GM21528 (cell line): ENCODE measurements around the gene ATRNL1.
A peak's percentile ranks its signal among the peaks of the same experiment; 100 is the strongest.
"Not testable (repeated sequence)": the region's sequence is repeated elsewhere in the genome, so short reads cannot be mapped to it uniquely, and the experiment has no call there.

Experiments
- ATAC-seq: cut with Tn5 transposase; IDR thresholded peaks from one replicate; pipeline ENCODE4 v1.9.1; 2021; ENCODE audit warnings: mild to moderate bottlenecking, moderate library complexity; ENCODE audit not compliant: unreplicated experiment, low FRiP score

ATRNL1 gene

DNA sequence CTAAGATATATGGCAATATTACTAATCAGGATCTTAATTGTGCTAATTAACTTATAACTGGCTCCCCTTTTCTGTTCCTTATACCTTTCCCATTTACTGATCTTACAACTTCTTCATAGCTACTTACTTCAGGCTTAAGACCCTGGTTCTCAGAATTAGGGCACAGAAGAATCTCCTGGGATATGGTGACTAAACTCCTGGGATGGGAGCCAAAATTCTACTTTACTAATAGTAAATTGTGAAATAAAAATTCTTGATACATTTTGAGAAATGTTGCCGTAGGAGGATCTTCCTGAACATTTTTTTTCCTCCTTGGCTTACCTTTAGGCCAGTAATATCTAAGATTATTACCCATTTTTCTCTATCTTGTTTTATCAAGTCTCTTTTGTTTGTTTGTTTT, 309.5 kb downstream of the ATRNL1 start:
- no peak for ATAC-seq

DNA sequence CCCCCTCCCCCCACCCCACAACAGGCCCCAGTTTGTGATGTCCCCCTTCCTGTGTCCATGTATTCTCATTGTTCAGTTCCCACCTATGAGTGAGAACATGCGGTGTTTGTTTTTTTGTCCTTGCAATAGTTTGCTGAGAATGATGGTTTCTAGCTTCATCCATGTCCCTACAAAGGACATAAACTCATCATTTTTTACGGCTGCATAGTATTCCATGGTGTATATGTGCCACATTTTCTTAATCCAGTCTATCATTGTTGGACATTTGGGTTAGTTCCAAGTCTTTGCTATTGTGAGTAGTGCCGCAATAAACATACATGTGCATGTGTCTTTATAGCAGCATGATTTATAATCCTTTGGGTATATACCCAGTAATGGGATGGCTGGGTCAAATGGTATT, 312.7 kb downstream of the ATRNL1 start:
- not testable (repeated sequence) for ATAC-seq

DNA sequence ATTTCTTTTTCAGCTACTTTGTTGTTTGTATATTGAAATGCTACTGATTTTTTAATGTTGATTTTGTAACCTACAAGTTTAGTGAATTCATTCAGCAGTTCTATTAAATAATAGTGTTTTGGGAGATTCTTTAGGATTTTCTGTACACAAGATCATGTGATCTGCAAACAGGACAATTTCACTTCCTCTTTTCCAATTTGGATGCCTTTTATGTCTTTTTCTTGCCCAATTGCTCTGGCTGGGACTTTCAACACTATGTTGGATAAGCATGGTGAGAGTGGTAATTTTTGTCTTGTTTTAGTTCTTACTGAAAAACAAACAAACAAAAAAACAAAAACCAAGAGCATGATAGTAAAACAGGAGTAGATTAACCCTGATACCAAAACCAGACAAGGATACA, 316.2 kb downstream of the ATRNL1 start:
- ATAC-seq = no peak

DNA sequence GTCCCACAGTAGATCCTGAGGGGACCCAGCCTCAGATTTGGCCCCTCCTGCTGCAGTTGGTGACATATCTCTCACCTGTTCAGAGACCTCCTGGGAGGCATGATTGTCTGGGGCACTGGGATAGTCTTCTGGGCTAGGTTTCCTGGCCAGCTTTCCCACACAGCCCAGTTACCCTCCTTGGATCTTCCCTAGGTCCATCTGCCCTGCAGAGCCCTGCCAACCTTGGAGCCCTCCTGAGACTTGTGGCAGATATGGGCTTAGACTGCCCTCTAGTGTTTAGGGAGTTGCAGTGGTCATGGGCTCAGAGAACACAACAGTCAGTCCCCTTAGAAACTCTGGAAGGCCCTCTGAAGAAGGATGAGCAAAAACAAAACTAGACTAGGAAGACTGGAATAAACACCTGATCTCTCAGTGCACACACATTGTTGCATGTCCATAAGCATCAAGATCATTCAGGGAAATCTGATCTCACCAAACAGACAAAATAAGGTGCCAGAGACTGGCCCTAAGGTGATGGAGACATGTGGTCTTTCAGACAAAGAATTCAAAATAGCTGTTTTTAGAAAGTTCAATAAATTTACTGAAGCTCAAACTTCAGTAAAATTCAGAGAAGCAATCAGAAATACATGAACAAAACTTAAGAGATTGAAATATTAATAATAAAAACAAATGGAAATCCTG, 324.6 kb downstream of the ATRNL1 start:
- peak; percentile 92 for ATAC-seq

DNA sequence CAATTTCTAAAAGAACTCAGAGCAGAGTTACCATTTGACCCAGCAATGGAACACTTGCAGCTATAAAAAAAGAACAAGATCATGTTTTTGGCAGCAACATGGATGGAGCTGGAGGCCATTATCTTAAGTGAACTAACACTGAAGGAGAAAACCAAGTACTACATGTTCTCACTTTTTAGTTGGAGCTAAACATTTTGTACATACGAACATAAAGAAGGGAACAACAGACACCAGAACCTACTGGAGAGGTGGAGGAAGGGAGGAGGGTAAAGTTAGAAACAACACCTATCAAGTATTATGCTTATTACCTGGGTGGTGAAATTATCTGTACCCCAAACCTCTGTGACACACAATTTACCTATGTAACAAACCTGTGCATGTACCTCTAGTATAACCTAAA, 329.5 kb downstream of the ATRNL1 start:
- no peak for ATAC-seq

DNA sequence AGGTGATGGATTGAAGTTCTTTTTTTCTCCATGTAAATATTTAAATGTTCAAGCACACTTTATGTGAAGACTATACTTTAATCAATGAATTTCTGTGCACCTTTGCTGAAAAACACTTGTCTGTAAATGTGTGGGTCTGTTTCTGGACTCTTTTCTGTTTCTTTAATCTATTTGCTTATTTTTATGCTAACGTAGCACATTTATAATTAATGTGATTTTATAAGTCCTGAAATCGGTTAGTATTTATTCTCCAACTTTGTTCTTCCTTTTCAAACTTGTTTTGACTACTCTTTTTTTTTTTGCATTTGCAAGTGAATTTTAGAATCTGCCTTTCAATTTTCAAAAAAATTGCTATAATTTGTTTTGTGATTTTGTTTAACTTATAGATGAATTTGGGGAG, 334.4 kb downstream of the ATRNL1 start:
- no peak for ATAC-seq

DNA sequence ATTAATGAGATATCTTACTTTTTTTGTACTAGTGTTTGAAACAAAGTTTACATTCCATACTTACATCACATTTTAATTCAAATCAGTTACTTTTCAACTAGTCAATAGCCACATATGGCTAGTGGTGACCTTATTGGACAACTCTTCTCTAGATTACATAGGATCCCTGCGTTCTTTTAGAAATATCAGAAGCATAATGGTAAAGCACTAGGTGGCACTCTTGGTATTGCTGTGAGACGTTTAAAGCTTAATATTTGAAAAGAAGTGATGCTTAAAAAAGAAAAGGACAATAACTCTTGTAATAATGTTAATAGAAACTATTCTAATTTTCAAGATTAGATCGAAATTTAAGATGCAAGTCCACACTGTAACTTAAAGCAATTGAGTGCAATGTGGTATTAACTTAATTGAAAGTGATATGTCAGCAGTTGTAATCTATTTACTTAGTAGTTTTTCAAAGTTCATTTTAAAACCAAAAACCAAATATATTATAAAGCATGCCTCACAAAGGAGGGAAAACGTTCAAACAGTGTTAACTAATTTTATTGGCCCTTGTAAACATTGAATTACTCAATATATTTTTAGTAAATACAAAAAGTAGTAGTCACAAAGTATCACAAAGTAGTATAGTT, 339.1 kb downstream of the ATRNL1 start:
- no peak for ATAC-seq

DNA sequence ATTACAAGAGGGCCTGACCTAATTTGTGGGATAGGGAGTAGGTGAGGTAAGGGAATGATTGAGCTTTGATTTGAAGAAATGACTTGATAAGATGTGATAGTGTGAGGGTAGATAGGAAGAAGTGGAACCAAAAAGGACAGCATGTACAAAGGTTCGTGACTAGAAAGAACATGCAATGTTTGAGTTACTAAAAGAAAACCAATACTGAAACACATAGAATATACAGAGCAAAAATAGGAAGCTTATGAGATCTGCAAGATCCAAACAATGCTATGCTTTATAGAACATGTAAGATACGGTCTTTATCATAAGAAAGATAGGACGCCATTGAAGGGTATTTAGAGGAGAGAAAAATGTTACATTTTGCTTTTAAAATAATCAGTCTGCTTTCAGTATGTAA, 343.8 kb downstream of the ATRNL1 start:
- ATAC-seq = no peak

DNA sequence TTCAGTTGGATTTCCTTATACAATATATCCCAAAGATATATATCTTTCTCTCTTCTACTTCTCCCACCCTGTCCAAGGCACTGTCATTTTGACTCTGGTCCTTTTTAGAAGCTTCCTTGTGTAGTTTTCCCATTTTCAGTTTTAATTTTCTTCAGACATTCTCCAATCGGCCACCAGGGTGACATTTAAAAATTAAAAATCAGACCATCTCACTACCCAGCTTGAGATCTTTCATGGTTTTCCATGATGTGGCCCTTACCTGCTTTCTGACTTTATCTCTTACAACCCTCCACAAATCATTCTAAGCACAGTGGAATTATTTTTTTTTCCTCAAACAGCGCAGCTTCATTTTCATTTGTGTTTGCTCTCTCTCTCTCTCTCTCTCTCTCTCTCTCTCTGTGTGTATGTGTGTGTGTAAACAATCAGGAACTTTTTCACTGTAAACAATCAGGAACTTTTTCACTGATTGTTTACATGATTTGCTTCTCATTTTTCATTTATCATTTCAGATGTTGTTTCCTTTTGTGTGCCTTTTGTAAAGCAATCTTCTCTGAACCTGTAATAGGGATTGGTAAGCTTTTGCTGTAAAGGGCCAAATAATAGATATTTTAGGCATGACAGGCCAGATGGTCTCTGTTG, 348.9 kb downstream of the ATRNL1 start:
- no peak for ATAC-seq

DNA sequence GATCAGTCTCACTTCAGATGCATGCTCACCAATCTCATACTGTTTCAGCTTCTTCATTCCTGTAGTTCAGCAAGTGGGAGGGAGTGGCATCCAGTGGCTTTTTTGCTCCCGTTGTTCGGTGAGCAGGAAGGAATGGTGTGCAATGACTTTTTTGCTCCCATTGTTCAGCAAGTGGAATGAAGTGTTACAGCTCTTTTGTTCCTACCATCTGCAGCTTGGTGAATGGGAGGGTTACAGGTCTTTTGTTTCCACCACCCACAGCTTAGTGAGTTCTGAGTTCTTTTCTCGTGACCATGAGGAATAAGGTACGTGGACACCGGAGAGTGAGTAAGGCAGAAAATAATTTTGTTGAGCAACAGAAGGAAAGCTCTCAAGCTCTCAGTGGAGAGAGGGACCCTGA, 363.6 kb downstream of the ATRNL1 start:
- ATAC-seq = no peak

DNA sequence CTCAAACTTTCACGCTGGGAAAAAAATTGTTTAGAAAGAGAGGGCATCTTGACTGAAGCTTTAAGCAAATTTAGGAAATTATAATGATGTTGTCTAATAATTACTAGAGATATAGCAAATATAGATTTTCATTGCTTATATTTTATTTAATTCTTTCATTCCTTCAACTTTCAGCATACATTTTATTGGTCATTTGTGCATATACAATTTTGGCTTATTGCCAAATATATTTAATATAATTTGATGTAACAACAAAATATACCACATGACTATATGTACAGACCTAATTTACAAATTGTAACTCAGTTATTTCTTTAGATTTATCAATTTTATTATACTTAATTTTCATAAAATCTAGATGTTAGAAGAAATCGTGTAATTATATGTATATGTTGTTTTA, 390.1 kb downstream of the ATRNL1 start:
- no peak for ATAC-seq

DNA sequence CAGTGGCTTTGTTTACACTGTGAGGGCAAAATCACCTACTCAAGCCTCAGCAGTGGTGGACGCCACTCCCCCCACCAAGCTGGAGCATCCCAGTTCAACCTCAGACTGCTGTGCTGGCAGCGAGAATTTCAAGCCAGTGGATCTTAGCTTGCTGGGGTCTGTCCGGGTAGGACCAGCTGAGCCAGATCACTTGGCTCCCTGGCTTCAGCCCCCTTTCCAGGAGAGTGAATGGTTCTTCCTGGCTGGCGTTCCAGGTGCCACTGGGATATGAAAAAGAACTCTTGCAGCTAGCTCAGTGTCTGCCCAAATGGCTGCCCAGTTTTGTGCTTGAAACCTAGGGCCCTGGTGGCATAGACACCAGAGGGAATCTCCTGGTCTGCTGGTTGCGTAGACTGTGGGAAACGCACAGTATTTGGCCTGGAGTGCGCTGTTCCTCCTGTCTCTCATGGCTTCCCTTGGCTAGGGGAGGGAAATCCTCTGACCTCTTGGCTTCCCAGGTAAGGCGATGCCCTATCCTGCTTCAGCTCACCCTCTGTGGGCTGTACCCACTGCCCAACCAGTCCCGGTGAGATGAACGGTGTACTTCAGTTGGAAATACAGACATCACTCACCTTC, 398.5 kb downstream of the ATRNL1 start:
- ATAC-seq = no peak

DNA sequence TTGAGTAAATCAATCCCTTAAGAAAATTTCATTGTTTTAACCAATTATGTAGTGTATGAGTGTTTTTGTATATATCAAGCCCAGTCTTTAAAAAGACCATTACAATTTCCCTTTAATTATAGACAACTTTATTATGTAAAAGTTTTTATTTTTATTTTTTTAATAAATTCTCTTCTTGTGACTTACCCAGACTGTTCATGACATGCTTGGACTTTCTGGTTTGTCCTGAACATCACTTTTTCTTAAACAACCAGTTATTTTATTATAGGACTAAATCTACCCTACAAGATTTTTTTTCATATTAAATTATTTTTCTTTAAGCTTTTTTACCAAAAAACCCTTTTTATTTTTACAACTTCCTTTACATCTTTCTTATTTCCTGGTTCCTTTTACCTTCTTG, 410.4 kb downstream of the ATRNL1 start:
- ATAC-seq = no peak

DNA sequence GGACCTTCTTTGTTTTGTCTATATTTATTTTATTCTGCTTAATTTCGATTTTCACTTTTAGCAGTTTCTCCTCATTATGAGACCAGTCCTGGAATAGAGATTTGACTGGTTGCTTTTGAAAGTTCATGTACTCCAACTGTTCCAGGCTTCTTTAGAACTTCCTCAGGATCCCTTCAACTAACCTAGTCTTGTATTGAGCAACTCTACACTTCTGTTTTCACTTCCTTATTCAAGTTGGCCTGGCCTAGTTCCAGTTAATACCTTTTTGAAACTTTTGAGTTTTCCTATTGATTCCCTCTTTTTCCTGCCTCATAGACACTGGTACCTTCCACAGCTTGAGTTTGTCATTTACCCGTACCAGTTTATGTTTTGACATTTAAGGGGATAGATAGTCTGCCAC, 421.7 kb downstream of the ATRNL1 start:
- ATAC-seq = no peak

DNA sequence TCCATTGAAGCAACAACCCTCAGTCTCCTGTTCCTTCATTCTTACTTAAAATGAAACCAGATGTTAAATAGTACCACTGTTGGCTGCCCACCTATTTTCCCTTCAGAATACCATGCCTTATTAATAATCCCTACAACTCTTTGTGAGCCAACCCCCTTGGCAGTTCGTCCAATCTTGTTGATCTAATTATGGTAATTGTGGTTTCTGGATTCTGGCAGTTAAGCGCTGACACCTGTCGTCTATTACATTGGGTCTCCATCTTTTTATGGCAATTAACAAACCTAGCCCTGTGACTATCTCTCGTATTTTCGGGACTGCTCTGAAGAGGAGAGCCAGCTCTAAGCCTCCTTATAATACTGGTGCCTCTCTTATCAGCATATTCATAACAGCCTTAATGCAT, 432.0 kb downstream of the ATRNL1 start:
- ATAC-seq = no peak

DNA sequence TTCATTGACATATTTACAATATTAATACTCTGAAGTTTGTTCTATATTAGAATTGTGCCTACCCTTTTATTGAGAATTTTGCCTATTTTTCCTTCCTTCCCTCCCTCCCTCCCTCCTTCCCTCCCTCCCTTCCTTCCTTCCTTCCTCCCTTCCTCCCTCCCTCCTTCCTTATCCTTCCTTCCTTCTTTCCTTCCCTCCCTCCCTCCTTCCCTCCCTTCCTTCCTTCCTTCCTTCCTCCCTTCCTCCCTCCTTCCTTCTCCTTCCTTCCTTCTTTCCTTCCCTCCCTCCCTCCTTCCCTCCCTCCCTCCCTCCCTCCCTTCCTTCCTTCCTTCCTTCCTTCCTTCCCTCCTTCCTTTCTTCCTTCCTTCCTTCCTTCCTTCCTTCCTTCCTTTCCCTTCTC, 434.5 kb downstream of the ATRNL1 start:
- not testable (repeated sequence) for ATAC-seq

DNA sequence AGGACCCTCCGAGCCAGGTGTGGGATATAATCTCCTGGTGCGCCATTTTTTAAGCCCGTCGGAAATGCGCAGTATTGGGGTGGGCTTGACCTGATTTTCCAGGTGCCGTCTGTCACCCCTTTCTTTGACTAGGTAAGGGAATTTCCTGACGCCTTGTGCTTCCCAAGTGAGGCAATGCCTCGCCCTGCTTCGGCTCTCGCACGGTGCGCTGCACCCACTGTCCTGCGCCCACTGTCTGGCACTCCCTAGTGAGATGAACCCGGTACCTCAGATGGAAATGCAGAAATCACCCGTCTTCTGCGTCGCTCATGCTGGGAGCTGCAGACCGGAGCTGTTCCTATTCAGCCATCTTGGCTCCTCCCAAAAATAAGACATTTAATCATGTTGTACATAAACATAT, 443.2 kb downstream of the ATRNL1 start:
- ATAC-seq = not testable (repeated sequence)

DNA sequence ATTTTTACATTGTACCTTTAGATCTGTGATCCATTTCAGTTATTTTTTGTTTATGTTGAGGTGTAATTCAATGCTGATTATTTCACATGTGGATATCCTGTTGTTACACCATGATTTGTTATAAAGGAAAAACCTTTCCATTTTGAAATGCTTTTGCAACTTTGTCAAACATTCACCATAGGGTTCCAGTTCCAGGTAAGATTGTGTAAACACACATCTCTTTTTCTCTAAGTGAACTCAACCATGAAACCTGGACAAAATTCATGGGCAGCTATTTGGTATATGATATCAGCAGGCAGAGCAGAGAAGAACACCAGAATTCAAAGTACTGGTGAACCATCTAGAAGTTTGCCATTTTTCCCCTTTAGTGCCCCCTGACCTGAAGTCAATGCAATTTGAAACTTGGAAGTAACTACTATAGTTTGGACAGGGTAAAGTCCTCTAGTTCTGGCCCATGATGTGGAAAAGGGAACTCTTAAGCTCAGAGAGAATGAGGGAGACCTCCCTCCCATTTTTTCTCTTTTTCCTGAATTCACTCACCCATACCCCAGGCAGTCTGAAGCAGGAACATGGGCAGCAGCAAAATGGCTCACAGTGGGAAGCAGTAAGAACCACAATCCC, 446.1 kb downstream of the ATRNL1 start:
- no peak for ATAC-seq

DNA sequence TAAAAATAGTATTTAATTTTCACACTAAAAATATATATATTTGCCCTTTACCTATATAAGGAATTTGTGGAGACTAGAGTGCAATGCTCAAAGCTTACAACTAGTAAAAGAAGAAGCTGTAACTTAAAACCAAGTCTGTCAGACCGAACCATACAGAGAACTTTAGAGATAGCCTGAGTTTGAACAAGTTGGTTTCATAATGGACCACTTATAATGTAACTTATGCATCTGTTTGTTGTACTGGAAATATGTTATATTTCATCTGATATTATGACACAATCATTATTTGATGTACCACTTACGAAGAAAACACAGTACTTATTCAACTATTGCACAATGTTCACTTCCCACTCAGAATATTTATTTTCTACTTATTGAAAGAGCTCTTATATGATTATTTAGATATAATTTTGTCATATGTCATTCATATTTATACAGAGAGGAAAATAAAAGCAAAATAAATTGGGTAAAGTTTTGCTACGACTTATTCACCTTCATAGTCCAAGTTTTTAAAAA, 462.8 kb downstream of the ATRNL1 start:
- no peak for ATAC-seq

DNA sequence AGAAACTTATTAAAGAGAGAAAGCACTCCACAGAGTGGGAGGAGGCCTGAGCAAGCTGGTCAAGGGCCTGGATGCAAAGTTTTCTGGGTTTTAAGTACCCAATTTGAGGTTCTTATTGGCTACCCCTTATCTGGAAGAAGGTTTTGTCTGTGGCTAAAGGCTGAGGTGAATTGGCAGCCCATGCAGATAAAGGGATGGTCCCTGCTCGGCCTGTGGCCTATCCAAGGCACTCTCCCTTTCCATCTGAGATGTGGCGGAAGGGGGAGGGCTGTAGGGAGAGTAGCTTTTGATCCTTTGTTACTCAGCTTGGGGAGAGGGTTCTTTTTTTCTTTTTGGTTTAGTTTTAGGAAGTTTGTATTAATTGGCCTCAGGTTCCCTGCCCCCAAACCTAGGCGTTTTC, 465.1 kb downstream of the ATRNL1 start:
- no peak for ATAC-seq

DNA sequence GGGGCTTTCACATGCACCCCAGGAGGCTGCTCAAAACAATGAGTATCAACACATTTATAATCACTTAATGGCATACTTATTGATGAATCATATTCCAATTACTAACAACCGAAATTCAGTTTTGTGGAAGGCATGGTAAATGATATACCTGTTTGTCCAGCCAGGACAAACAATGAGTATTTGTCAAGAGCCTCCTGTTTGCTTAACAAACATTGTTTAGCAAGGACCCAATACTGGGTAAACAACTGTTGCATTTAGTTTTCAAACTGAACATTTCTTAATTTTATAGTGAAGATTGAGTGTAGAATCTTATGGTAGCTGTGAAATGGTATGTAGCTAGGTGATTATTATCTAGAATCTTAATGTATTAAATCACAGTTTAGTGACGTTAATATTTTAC, 473.7 kb downstream of the ATRNL1 start:
- no peak for ATAC-seq
